Thyroid gland (tissue), 4 donors: Measurements from ENCODE around the gene RASAL3. TPM values are rescaled to one million over a fixed set of nuclear protein-coding genes. Genes with fewer than 3 reads are reported as not detected.

Experiments
- DNase-seq, 2 donors: peaks; one replicate each; pipeline ENCODE4 v3.0.0-alpha.2; 2019
- H3K27ac ChIP-seq, 3 donors: fragments of 200-600 bp; sonication (generic); 1 replicate in 2 of 3; 2 replicates in 1 of 3; pipeline ENCODE4 v1.5.1; 2016 to 2019; ENCODE audit warnings: mild to moderate bottlenecking in 1 of 3, moderate library complexity in 1 of 3
- H3K27me3 ChIP-seq: fragments of 200-600 bp; sonication (generic); one replicate; pipeline ENCODE4 v1.5.1; 2019
- H3K36me3 ChIP-seq, 2 donors: fragments of 200-600 bp; sonication (generic); one replicate each; pipeline ENCODE4 v1.5.1; 2016 to 2019
- H3K4me1 ChIP-seq, 2 donors: fragments of 200-600 bp; sonication (generic); one replicate each; pipeline ENCODE4 v1.5.1; 2017 to 2019
- H3K4me3 ChIP-seq, 3 donors: fragments of 200-600 bp; sonication (generic); replicated peaks in 1 of 3; 1 replicate in 2 of 3; 2 replicates in 1 of 3; pipeline ENCODE4 v1.5.1; 2016; ENCODE audit warnings: mild to moderate bottlenecking in 1 of 3
- H3K9me3 ChIP-seq: fragments of 200-600 bp; sonication (generic); one replicate; pipeline ENCODE4 v1.5.1; 2017
- CTCF ChIP-seq, 6 experiments: fragments of 200-600 bp in 3 of 6; fragments of 450-650 bp in 3 of 6; sonication (generic) in 3 of 6; IDR thresholded peaks; one replicate each; pipeline ENCODE4 v1.5.1; 2016 to 2019; ENCODE audit warnings: antibody characterized with exemption in 6 of 6, mild to moderate bottlenecking in 2 of 6, inconsistent platforms in 1 of 6, moderate library complexity in 1 of 6
- POLR2A ChIP-seq, 2 donors: fragments of 450-650 bp; IDR thresholded peaks; one replicate each; pipeline ENCODE4 v1.6.1; 2017; ENCODE audit warnings: antibody characterized with exemption in 2 of 2, mild to moderate bottlenecking in 2 of 2, moderate library complexity in 1 of 2
- WGBS, 2 donors: methylation state at CpG; one replicate each; pipeline ENCODE4 v1.1.5; 2017; 5-methylcytosine and 5-hydroxymethylcytosine counted together
- intact Hi-C: fragments of 100-400 bp; cut with DNase I; formaldehyde crosslinking; loops from one replicate; pipeline ENCODE4 v1.15.1; 2023
- total RNA-seq, 4 donors: library from RNA; depleted of rRNA; stranded (reverse); fragments of >200 nt; gene quantifications; one replicate each; pipeline ENCODE4 v1.2.3, GENCODE V29; 2016

The RASAL3 gene
- total RNA-seq, 4 donors from 2014 or later = 2.6 to 4.4 (median 3.7) TPM

- no peaks in the 10 kb centered on the region for H3K36me3 ChIP-seq
- H3K9me3 ChIP-seq = no peaks in the 10 kb centered on the region
- intact Hi-C loops = no loop called here
- no peak overlapping the region for H3K4me3 ChIP-seq
- TF ChIP-seq POLR2A (IDR thresholded peaks at IDR 0.05) (no peak), CTCF (IDR thresholded peaks at IDR 0.05) (no peak)
- DNase-seq = no peak
- WGBS, 2 donors = 93 to 94% methylated on average over 10 of the region's 10 CpGs
- no peaks in the 10 kb centered on the region for H3K27me3 ChIP-seq
- peaks cover 12% of the 10 kb centered on the region in 2 donors for H3K4me1 ChIP-seq
- H3K27ac ChIP-seq = no peak overlapping the region
Observed at GRCh38 chr19:15436012-15436825, 28.1 kb downstream of the RASAL3 start.

- Histone ChIP-seq H3K36me3 (no peaks in the 10 kb centered on the region), H3K27me3 (no peaks in the 10 kb centered on the region), H3K4me3 (peak overlapping the region in 2 of 3 donors; percentile 53 to 58), H3K4me1 (peaks cover 16 to 23% of the 10 kb centered on the region in 2 donors), H3K27ac (peak overlapping the region in 2 of 3 donors; percentile 63 to 85), H3K9me3 (no peaks in the 10 kb centered on the region)
- TF ChIP-seq POLR2A (IDR thresholded peaks at IDR 0.05) = no peak
- TF ChIP-seq CTCF (IDR thresholded peaks at IDR 0.05) = no peak
- 55 to 65% methylated on average over 6 to 8 of the region's 8 CpGs for WGBS, 2 donors
- no peak for DNase-seq
- intact Hi-C loops = loop anchor here (2.0 kb wide), 1 partner anchor 15 kb away; the partner anchor contains the start of gene WIZ
Observed at GRCh38 chr19:15433519-15434069, 30.8 kb downstream of the RASAL3 start.

GRCh38 chr19:15432629-15433518, 31.5 kb downstream of the RASAL3 start:
- H3K4me1 ChIP-seq = peaks cover 16 to 23% of the 10 kb centered on the region in 2 donors
- peak overlapping the region; percentile 47 to 85 (median 63) for H3K27ac ChIP-seq
- H3K9me3 ChIP-seq = no peaks in the 10 kb centered on the region
- intact Hi-C loops = loop anchor here (2.0 kb wide), 1 partner anchor 16 kb away; the partner anchor contains the start of gene WIZ
- peaks cover 0 to 2% of the 10 kb centered on the region in 2 donors for H3K36me3 ChIP-seq
- no peaks in the 10 kb centered on the region for H3K27me3 ChIP-seq
- 1 to 7% methylated on average over 12 to 19 of the region's 75 CpGs for WGBS, 2 donors
- TF ChIP-seq CTCF (IDR thresholded peaks at IDR 0.05) (peak in 1 of 6 experiments; percentile 2), POLR2A (IDR thresholded peaks at IDR 0.05) (peak in 1 of 2 donors; percentile 57)
- H3K4me3 ChIP-seq = peak overlapping the region; percentile 44 to 58 (median 53)
- DNase-seq = peak; percentile 89 to 92

- Histone ChIP-seq H3K36me3 (peaks cover 3 to 6% of the 10 kb centered on the region in 2 donors), H3K4me1 (peaks cover 16 to 23% of the 10 kb centered on the region in 2 donors), H3K4me3 (peak overlapping the region in 2 of 3 donors; percentile 64 to 81), H3K9me3 (no peaks in the 10 kb centered on the region), H3K27ac (no peak overlapping the region), H3K27me3 (no peaks in the 10 kb centered on the region)
- TF ChIP-seq POLR2A (IDR thresholded peaks at IDR 0.05) (no peak), CTCF (IDR thresholded peaks at IDR 0.05) (no peak)
- WGBS, 2 donors = 0% methylated on average over 13 to 18 of the region's 44 CpGs
- no peak for DNase-seq
- intact Hi-C loops = loop anchor here (2.0 kb wide), 1 partner anchor 17 kb away; the partner anchor contains the start of gene WIZ
Observed at GRCh38 chr19:15432018-15432494, 32.3 kb downstream of the RASAL3 start.
